GM21515 (cell line): Measurements from ENCODE around the gene RRAS2.
"Not testable (repeated sequence)": the region's sequence is repeated elsewhere in the genome, so short reads cannot be mapped to it uniquely, and the experiment has no call there.

Source experiments
- ATAC-seq: cut with Tn5 transposase; IDR thresholded peaks from one replicate; pipeline ENCODE4 v1.9.1; 2021; ENCODE audit not compliant: unreplicated experiment

The RRAS2 gene

DNA sequence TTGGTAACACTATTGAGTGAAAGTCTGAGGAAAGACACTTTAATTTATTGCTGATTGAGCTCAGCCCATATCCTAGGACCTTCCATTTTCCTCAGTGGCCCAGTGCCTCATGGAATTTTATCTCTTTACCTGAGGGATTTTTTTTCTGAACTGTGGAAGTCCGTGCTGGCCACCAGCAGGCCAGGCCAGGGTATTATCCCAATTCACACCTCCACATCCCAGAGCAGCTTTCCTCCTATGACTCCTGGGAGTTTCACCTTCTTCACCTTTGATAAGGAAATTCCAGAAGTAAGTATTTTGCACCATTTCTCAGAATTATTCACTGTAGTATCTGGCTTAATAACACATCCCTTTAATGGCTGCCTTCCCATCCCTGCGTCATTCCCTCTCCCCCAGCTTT, 13.0 kb upstream of the RRAS2 start:
- ATAC-seq: no peak

DNA sequence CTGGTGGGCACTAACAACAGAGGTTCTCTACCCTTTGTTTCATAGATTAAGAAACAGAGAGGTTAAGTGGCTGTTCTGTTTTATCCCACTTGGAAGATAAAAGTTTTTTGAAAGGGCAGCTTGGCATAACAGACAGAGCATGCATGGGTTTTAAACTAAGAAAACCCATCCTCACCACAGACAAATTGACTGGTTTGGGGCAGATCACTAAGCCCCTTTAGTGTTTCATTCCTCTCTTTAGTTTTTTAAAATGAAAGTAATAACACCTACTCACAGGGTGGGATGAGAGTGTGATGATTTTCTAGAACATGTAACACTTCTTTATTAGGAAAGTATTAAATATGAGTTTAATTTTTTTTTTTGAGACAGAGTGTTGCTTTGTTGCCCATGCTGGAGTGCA, 12.3 kb upstream of the RRAS2 start:
- no peak for ATAC-seq

DNA sequence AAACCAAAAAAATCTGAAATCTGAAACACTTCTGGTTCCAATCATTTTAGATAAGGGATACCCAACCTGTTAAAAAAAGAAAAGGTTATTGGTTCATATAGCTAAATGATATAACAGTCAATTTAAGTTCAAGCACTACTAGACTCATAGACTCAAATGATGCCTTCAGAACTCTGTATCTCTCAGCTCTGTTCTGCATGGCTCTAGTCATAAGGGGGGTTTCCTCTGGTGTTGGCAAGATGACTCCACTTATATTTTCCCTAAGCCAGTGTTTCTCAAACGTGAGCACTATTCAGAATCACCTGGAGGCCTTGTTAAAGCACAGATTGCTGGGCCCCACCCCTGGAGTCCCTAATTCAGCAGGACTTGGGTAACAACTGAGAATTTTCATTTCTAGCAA, 11.5 kb upstream of the RRAS2 start:
- ATAC-seq: no peak

DNA sequence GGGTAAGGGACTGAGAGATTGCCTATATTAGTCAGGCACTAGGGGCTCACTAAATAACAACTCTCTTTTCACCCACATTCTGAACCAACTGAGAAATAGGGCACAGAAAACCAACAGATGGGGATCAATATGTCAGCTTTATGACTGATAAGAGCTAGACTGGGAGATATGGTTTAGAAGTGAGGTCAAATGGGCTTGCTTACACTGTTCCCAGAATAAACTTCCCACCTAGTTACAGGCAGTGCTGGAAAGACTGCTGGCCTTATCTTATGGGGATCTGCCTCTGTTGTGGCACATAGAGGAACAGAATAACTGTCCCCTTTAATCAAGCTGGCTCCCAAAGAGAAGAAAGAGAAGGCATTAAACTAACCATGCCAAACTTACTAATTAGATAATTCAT, 10.6 kb upstream of the RRAS2 start:
- no peak for ATAC-seq

DNA sequence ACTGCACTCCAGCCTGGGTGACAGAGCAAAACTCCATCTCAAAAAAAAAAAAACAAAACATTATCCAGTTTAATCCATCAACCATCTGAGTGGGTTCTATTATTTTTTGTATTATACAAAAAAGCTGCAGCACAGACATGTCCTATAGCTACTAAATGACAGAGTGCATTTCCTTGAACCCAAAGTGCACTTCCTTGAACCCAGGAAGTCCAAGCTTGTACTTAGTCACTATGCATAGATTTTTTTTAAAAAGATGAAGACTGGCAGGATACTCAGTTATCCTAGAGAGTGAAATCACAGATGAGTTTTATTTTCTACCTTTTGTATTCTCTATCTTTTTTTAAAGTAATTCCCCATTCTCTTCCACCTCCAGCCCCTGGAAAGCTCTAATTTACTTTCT, 8.0 kb upstream of the RRAS2 start:
- ATAC-seq: no peak

DNA sequence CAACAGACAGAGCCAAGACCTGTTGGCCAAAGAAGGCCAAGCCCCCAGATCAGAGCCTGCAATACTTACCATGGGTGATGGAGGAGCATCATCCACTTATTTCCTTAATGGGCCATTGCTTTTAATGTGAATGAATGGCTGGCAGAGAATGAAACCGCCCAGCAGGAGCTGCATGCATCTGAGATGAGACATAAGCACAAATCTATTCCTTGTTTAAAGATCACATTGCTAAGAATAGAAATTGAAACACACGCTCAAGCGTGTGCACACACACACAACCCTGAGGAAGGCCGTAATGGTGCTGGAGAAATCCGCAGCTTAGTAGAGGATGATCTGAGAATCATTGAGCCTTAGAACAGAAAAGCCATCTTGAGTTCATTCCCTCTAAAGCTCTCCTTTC, 5.3 kb upstream of the RRAS2 start:
- no peak for ATAC-seq

DNA sequence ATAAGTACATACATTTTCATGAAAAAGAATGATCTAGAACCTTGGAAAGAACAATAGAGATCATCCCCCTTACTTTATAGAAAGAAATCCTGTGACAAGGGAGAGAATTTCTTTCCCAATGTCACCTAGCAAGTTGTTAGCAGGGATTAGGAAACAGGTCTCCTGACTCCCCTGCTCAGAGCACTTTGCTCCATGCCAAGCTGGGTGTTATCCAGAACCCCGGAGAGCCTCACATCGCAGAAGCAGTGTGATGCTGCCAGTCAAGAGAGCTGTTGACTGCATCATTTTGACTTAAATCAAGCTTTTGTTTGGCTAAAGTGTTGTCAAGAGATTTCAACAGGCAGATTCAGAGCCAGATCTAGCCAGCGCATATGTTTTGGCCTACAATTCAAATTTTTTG, 3.6 kb upstream of the RRAS2 start:
- no peak for ATAC-seq

DNA sequence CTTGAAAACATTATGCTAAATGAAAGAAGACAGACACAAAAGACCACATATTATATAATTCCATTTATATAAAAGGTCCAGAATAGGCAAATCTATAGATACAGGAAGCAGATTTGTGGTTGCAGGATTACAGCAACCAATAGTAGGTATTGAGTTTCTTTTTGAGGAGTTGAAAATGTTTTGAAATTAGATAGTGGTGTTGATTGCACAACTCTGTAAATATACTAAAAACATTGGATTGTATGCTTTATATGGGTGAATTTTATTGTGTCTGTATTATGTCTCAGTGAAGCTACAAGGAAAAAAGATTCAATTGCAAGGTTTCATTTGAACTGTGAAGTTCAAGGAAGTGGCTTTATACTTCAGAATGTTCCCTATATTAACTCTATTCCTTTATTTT, 3.0 kb upstream of the RRAS2 start:
- no peak for ATAC-seq

DNA sequence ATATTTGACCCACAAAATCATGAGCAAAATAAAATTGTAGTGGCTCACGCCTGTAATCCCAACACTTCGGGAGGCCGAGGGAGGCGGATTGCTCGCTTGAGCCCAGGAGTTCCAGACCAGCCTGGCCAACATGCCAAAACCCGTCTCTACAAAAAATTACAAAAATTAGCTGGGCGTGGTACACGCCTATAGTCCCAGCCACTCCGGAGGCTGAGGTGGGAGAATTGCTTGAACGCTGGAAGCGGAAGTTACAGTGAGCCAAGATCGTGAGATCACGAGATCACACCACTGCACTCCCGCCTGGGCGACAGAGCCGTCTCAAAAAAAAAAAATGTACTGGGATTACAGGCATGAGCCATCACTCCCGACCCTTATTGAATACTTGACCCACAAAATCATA, 2.0 kb upstream of the RRAS2 start:
- ATAC-seq: no peak

DNA sequence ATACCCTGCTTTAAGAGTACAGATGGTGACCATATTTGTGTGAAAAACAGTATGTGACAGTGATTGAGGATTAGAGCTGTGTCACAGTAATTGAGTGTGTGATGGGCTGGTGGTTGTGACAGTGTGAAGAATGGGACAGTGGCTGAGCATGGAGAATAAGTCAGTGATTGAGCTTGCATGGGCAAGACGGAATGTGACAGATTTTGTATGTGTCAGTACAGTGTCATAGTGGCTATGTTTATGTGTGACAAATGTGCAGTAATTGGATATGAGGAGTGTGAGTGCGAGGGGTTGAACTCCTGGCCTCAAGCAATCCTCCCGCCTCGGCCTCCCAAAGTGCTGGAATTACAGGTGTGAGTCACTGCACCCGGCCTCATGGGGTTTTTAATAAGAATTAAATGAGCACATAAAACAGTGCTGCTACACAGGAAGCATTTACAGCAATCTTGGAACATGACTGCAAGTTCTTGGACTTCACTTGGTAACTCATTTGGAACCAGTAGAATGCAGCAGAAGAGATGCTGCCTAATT, 583 bp upstream of the RRAS2 start:
- no peak for ATAC-seq

DNA sequence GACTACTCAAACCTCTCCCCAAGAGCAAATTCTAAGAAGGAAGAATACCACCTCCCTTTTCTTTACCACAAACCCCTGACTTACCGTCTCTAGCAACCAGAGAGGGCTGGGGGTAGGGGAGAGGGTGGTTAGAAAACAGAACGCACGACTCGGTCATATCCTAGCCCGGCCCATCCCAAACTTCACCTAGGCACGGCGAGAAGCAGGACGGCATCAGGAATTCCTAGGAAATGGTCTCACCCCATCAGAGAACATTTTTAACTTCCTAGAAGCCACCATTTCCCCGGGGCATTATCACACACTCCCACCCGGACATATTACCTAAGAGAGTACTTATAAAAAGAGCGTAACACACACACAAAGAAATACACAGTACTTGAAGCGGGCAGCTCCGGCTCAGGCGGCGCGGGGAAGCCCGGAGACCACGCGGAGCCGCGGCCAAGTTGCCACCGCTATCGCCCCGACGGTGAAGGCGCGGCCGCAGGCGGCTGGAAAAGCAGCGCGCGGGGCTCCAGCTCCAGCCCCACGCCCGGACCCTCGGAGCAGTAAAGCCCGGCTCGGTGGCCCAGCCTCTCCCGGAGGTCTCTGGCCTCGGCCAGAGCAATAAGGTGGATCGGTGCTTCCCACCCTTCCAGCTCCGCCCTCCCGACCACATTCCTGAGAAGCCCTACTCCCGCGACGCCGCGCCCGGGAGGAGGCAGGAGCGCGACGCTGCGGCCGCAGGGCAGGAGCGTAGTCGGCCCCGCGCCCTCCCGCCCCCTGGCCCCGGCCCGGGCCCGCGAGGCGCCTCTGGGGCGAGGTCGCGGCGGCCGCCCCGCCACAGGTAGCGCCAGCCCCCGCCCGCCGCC, 878 bp downstream of the RRAS2 start:
- peak; percentile 40 for ATAC-seq

DNA sequence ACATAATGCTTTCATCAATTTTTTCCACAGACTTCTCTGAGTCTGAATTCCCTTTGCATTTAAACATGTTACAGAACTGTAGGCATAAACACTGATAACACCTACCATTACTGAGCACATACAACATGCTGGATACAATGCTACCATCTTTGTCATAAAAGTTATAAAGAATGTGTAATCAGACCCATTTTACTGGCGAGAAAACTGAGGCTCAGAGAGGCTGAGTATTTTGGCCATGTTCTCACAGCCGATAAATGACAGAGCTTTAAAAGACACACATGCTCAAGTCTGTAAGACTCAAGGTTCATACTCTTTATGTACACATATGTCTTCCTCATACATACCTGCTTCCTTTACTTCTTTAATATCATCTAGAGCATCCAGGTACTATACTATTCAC, 2.6 kb downstream of the RRAS2 start:
- no peak for ATAC-seq

DNA sequence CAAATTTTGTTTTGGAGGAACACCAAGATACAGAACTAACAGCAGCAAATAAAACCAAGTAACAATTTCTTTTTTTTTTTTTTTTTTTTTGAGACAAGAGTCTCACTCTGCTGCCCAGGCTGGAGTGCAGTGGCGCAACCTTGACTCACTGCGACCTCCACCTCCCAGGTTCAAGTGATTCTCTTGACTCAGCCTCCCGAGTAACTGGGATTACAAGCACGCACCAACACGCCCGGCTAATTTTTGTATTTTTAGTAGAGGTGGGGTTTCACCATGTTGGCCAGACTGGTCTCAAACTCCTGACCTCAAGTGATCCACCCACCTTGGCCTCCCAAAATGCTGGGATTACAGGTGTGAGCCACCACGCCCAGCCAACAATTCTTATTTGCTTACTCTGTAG, 4.4 kb downstream of the RRAS2 start:
- ATAC-seq: not testable (repeated sequence)

DNA sequence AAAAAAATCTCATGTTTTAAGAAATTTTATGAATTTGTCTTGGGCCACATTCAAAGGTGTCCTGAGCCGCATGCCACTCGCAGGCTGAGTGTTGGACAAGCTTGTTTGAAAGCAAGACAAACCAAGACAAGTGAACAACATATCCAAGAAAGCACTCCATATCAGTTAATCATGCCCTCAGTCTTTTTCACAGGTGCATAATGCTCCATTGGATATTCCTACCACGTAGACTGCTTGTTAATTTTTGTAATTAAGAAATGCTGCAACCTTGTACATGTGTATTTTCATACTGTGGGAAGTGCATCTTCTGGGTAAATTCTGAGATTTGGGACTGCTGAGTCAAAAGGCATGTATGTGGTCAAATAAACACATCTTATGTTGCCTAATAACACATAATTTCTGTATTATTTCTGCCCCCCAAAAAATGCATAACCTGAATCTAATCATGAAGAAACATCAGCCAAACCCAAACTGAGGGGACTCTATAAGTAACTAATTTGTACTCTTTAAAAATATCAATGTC, 8.2 kb downstream of the RRAS2 start:
- ATAC-seq: no peak

DNA sequence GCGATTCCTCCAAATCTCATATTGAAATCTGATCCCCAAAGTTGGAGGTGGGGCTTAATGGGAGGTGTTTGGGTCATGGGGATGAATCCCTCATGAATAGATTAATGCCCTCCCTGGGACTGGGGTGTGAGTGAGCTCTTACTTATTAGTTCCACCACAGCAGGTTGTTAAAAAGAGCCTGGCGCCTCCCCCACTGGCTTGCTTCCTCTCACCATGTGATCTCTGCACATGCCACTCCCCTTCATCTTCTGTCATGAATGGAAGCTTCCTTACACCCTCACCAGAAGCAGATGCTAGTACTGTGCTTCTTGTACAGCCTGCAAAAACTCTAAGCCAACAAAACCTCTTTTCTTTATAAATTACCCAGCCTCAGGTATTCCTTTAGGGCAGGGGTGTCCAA, 8.8 kb downstream of the RRAS2 start:
- ATAC-seq: no peak

DNA sequence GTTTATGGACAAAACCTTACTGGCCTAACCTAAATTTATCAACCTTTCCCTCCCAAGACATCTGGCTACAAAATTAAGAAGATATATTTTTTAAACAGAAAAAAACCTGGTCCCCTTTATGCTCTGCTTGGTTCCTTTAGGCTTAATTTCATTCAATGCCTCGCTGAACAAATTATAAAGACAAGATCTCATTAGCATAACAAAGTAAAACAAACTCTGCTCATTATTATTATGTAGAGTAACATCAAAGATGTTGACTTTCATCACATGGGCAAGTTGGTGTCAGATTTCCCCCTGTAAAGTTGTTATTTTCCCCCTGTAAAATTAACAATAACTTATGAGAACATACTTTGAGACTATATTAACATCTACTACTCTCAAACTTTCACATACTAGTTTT, 11.0 kb downstream of the RRAS2 start:
- ATAC-seq: no peak

DNA sequence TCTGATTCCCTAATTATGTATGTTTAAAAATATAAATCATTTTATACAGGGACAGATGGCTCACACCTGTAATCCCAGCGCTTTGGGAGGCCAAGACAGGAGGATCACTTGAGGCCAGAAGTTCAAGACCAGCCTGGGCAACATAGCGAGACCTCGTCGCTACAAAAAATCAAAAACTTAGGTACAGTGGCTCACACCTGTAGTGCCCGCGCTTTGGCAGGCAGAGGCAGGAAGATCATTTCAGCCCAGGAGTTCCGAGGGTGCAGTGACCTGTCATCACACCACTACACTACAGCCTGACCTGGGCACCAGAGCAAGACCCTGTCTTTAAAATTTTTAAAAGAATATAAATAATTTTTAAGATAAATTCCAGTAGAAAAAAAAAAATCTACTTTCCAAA, 11.5 kb downstream of the RRAS2 start:
- ATAC-seq: no peak

DNA sequence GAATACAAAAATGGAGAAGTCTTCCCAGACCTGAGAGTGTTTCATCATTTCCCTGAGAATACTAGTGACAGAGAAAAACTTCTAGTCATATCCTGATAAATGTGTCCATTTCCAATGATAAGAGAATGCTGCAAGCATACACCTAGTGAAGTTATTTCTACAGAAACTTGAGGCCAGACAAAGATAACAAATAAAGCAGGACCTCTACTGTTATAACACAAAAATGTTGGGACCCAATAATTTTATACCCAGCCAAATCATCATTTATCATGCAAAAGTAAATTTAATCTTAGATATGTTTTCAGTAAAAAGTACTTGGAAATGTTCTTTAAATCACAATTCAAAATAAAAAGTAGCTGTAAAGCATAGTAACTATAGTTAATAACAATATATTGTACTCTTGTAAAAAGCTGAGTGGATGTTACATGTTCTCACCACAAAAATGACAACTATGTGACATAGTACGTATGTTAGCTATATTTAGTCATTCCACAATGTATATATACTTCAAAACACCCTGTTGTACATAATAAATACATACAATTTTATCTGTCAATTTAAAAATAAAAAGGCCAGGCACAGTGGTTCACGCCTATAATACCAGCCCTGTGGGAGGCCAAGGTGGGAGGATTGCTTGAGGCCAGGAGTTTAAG, 12.6 kb downstream of the RRAS2 start:
- ATAC-seq: no peak

DNA sequence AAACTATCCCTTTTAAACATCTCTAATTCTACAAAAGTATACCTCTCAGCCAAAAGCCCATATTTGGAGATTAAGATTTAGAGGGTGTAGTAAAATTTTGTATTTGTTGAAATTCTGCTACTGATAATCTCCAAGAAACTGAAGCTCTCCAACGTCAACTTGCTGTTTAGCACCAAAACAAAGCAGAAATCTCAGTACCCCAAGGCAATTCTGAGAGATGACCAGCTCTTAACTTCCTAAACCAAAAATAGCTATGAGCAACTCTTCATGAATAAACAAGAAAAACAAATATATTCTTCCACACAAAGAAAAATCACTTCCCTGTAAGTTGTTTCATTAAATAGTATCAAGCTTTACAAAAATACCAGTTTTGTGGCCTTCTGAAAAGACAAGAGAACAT, 13.3 kb downstream of the RRAS2 start:
- no peak for ATAC-seq

DNA sequence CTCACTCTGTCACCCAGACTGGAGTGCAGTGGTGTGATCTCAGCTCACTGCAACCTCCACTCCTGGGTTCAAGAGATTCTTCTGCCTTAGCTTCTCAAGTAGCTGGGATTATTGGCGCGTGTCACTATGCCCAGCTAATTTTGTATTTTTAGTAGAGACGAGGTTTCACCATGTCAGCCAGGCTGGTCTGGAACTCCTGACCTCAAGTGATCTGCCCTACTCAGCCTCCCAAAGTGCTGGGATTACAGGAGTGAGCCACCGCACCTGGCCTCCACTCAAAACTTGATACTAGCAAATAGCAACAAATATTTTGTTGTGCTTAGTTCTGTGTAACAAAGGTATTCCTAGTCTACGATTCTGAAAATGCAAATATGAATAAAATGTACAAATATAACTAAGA, 14.0 kb downstream of the RRAS2 start:
- not testable (repeated sequence) for ATAC-seq

DNA sequence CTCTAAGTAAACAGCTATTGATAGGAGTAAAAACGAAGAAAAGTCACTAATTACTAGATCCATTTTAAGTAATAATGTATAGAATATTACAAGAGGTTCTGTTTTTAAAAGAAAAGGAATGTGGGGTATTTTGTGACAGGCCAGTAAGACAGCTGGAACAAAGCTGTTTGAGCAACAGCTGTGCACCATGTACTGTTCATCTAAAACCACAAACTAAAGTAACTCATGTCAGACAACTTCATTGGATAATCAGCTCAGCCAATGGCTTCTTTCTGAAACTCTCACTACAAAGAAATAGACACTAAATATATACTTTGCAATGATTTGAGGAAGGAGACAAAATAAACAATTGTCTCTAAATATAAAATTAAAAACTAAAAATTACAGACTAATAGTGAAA, 16.1 kb downstream of the RRAS2 start:
- ATAC-seq: no peak

DNA sequence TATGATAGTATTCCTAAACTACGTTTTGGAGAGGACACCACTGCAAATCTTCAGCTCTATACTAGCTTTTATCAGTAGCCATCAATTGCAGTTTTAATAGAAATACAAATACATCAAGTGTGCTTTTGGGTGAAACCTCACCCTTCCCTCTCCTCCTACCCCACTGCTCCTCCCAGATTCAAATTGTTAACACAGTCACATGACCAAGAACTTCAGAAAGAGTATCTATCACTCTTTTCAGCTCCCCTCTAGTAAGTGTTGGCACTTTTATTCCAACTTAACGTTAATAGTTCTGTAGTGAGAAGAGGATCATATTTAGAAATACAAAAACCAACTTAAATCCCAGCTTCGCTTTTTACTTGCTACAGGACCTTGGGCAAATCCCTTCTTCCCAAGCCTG, 17.0 kb downstream of the RRAS2 start:
- no peak for ATAC-seq
